ENCODE data around the gene TMUB1. TPM values are rescaled to one million over a fixed set of nuclear protein-coding genes. Genes with fewer than 3 reads are reported as not detected.

TMUB1 gene
- total RNA-seq, 1 donor from 2014 or later: 30.1 TPM

Other genes starting within 250 kb of the TMUB1 start
- 0.36 TPM for gene AOC1, start 231.0 kb downstream of the TMUB1 start, total RNA-seq
- gene KCNH2, start 105.2 kb downstream of the TMUB1 start, total RNA-seq: 94.1 TPM
- 12.6 TPM for gene NOS3, start 92.5 kb downstream of the TMUB1 start, total RNA-seq
- not detected for gene ATG9B, start 59.0 kb downstream of the TMUB1 start, total RNA-seq
- 28.3 TPM for gene ABCB8, start 55.0 kb downstream of the TMUB1 start, total RNA-seq
- gene ASIC3, start 35.0 kb downstream of the TMUB1 start, total RNA-seq: 5.3 TPM
- gene CDK5, start 25.6 kb downstream of the TMUB1 start, total RNA-seq: 9.6 TPM
- 62.9 TPM for gene SLC4A2, start 23.9 kb downstream of the TMUB1 start, total RNA-seq
- 75.7 TPM for gene FASTK, start 2.7 kb downstream of the TMUB1 start, total RNA-seq
- gene AGAP3, start 3.0 kb upstream of the TMUB1 start, total RNA-seq: 51.0 TPM
- 1.9 TPM for gene GBX1, start 84.2 kb upstream of the TMUB1 start, total RNA-seq
- gene ASB10, start 103.8 kb upstream of the TMUB1 start, total RNA-seq: 35.4 TPM
- gene H2BK1, start 127.0 kb upstream of the TMUB1 start, total RNA-seq: not detected
- 30.5 TPM for gene ABCF2, start 143.7 kb upstream of the TMUB1 start, total RNA-seq
- gene CHPF2, start 149.0 kb upstream of the TMUB1 start, total RNA-seq: 17.3 TPM
- gene SMARCD3, start 165.2 kb upstream of the TMUB1 start, total RNA-seq: 104 TPM

Measured in left ventricle myocardium inferior (tissue), 1 donor.